ENCODE measurements around the gene TRPC5OS. TPM values are rescaled to one million over a fixed set of nuclear protein-coding genes. Genes with fewer than 3 reads are reported as not detected.

TRPC5OS gene
- total and polyA plus RNA-seq, 4 donors: 0.02 TPM; not detected in 3

DNA sequence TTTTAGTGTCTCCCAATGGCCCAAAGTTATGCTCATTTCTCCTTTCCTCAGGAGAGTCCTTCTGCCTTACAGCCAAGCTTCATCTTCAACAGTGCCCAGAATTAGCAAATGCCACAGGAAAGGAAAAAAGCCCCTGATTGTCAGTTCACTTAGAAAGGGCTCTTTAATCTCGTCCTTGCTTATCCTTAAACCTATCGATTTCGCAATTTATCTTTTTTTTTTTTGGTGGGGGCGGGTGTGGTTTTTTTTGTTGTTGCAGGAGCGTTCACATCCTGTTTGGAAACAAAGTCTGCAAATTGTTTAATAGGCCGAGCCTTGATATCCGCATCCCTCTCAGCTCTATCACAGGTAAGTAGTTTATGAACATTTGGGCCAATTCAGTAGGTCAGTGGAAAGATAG, 20.2 kb downstream of the TRPC5OS start:
- H3K4me1 ChIP-seq (ENCODE audit: control insufficient read depth in 4 of 4, insufficient read depth in 4 of 4, low read length in 3 of 4): no peaks in the 10 kb centered on the region
- H3K36me3 ChIP-seq (ENCODE audit: control insufficient read depth in 4 of 4, insufficient read depth in 3 of 4, low read depth in 1 of 4, low read length in 3 of 4): no peaks in the 10 kb centered on the region
- no peaks in the 10 kb centered on the region for H3K27me3 ChIP-seq (ENCODE audit: control insufficient read depth in 4 of 4, insufficient read depth in 4 of 4, low read length in 3 of 4)
- H3K9ac ChIP-seq (ENCODE audit: low read depth in 1 of 2, low read length in 2 of 2): no peak overlapping the region
- H3K9me3 ChIP-seq (ENCODE audit: control insufficient read depth in 4 of 4, low read length in 3 of 4): no peaks in the 10 kb centered on the region
- TF ChIP-seq FOXA1 (IDR thresholded peaks at IDR 0.05) (no peak), HNF4A (conservative IDR thresholded peaks at IDR 0.05) (no peak), HNF4G (IDR thresholded peaks at IDR 0.05) (no peak), RXRA (IDR thresholded peaks at IDR 0.05) (no peak), GABPA (IDR thresholded peaks at IDR 0.05 in 1 of 2, conservative IDR thresholded peaks at IDR 0.05 in 1 of 2) (no peak), FOXA2 (IDR thresholded peaks at IDR 0.05) (no peak), RAD21 (IDR thresholded peaks at IDR 0.05) (no peak), JUND (IDR thresholded peaks at IDR 0.05) (no peak), TAF1 (conservative IDR thresholded peaks at IDR 0.05) (no peak)
- TF ChIP-seq, protein P1, sequence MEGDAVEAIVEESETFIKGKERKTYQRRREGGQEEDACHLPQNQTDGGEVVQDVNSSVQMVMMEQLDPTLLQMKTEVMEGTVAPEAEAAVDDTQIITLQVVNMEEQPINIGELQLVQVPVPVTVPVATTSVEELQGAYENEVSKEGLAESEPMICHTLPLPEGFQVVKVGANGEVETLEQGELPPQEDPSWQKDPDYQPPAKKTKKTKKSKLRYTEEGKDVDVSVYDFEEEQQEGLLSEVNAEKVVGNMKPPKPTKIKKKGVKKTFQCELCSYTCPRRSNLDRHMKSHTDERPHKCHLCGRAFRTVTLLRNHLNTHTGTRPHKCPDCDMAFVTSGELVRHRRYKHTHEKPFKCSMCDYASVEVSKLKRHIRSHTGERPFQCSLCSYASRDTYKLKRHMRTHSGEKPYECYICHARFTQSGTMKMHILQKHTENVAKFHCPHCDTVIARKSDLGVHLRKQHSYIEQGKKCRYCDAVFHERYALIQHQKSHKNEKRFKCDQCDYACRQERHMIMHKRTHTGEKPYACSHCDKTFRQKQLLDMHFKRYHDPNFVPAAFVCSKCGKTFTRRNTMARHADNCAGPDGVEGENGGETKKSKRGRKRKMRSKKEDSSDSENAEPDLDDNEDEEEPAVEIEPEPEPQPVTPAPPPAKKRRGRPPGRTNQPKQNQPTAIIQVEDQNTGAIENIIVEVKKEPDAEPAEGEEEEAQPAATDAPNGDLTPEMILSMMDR (IDR thresholded peaks at IDR 0.05; ENCODE audit: low read depth, low read length, missing input control): no peak
- TF ChIP-seq, protein P2, sequence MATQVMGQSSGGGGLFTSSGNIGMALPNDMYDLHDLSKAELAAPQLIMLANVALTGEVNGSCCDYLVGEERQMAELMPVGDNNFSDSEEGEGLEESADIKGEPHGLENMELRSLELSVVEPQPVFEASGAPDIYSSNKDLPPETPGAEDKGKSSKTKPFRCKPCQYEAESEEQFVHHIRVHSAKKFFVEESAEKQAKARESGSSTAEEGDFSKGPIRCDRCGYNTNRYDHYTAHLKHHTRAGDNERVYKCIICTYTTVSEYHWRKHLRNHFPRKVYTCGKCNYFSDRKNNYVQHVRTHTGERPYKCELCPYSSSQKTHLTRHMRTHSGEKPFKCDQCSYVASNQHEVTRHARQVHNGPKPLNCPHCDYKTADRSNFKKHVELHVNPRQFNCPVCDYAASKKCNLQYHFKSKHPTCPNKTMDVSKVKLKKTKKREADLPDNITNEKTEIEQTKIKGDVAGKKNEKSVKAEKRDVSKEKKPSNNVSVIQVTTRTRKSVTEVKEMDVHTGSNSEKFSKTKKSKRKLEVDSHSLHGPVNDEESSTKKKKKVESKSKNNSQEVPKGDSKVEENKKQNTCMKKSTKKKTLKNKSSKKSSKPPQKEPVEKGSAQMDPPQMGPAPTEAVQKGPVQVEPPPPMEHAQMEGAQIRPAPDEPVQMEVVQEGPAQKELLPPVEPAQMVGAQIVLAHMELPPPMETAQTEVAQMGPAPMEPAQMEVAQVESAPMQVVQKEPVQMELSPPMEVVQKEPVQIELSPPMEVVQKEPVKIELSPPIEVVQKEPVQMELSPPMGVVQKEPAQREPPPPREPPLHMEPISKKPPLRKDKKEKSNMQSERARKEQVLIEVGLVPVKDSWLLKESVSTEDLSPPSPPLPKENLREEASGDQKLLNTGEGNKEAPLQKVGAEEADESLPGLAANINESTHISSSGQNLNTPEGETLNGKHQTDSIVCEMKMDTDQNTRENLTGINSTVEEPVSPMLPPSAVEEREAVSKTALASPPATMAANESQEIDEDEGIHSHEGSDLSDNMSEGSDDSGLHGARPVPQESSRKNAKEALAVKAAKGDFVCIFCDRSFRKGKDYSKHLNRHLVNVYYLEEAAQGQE (IDR thresholded peaks at IDR 0.05): no peak
- TF ChIP-seq, protein P3, sequence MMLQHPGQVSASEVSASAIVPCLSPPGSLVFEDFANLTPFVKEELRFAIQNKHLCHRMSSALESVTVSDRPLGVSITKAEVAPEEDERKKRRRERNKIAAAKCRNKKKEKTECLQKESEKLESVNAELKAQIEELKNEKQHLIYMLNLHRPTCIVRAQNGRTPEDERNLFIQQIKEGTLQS (IDR thresholded peaks at IDR 0.05): no peak
- TF ChIP-seq, protein P4, sequence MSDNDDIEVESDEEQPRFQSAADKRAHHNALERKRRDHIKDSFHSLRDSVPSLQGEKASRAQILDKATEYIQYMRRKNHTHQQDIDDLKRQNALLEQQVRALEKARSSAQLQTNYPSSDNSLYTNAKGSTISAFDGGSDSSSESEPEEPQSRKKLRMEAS (IDR thresholded peaks at IDR 0.05): no peak
- TF ChIP-seq, protein P5, sequence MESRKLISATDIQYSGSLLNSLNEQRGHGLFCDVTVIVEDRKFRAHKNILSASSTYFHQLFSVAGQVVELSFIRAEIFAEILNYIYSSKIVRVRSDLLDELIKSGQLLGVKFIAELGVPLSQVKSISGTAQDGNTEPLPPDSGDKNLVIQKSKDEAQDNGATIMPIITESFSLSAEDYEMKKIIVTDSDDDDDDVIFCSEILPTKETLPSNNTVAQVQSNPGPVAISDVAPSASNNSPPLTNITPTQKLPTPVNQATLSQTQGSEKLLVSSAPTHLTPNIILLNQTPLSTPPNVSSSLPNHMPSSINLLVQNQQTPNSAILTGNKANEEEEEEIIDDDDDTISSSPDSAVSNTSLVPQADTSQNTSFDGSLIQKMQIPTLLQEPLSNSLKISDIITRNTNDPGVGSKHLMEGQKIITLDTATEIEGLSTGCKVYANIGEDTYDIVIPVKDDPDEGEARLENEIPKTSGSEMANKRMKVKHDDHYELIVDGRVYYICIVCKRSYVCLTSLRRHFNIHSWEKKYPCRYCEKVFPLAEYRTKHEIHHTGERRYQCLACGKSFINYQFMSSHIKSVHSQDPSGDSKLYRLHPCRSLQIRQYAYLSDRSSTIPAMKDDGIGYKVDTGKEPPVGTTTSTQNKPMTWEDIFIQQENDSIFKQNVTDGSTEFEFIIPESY (IDR thresholded peaks at IDR 0.05): no peak
- no peak overlapping the region for H3K27ac ChIP-seq (ENCODE audit: low read depth in 1 of 2, low read length in 2 of 2)
- no peak overlapping the region for H3K4me3 ChIP-seq (ENCODE audit: low read depth in 1 of 3, low read length in 3 of 3)
- WGBS: 86% methylated on average over 7 of the region's 7 CpGs
- DNase-seq (ENCODE audit: low spot score): no peak

DNA sequence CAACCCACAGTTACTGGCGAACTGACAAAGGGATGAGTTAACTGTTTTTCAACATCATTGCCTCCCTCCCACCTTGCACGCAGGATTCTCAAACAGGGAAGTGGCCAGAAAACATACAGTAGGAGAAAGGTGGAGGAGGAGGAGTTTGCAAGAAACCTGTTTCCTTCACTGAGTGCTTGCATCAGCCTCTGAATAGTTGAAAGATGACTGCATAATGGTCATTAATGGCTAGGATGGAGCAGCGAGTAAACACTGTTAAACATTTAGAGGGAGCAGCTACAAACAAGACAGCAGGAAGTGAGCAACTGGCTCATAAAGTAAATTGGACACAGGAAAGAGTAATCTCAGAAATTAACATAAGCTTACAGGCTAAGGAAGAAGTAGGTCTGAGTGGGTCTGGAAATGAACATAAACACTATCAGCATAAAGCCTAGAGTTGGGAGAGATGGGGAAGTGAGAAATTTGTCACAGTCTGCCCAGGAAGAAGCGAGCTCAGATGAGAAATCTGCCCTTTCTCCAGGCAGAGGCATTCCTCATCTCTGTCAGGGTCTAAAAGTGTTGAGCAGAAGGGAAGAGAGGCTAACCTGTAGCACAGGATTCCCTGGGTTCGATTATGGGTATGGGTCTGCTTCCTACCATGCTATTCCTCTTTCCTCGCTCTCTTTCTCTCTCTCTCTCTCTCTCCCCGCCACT, 38.6 kb downstream of the TRPC5OS start:
- no peaks in the 10 kb centered on the region for H3K36me3 ChIP-seq (ENCODE audit: control insufficient read depth in 4 of 4, insufficient read depth in 3 of 4, low read depth in 1 of 4, low read length in 3 of 4)
- H3K9me3 ChIP-seq (ENCODE audit: control insufficient read depth in 4 of 4, low read length in 3 of 4): no peaks in the 10 kb centered on the region
- H3K4me1 ChIP-seq (ENCODE audit: control insufficient read depth in 4 of 4, insufficient read depth in 4 of 4, low read length in 3 of 4): no peaks in the 10 kb centered on the region
- no peak overlapping the region for H3K4me3 ChIP-seq (ENCODE audit: low read depth in 1 of 3, low read length in 3 of 3)
- H3K9ac ChIP-seq (ENCODE audit: low read depth in 1 of 2, low read length in 2 of 2): no peak overlapping the region
- no peak for DNase-seq (ENCODE audit: low spot score)
- WGBS: 78% methylated on average over 7 of the region's 7 CpGs
- no peaks in the 10 kb centered on the region for H3K27me3 ChIP-seq (ENCODE audit: control insufficient read depth in 4 of 4, insufficient read depth in 4 of 4, low read length in 3 of 4)
- H3K27ac ChIP-seq (ENCODE audit: low read depth in 1 of 2, low read length in 2 of 2): no peak overlapping the region
- TF ChIP-seq HNF4A (conservative IDR thresholded peaks at IDR 0.05): no peak
- TF ChIP-seq RXRA (IDR thresholded peaks at IDR 0.05): no peak
- TF ChIP-seq, protein P1 (IDR thresholded peaks at IDR 0.05; ENCODE audit: low read depth, low read length, missing input control): no peak
- TF ChIP-seq, protein P3 (IDR thresholded peaks at IDR 0.05): no peak
- TF ChIP-seq, protein P5 (IDR thresholded peaks at IDR 0.05): no peak
- TF ChIP-seq FOXA1 (IDR thresholded peaks at IDR 0.05): no peak
- TF ChIP-seq JUND (IDR thresholded peaks at IDR 0.05): no peak
- TF ChIP-seq NR2F2 (IDR thresholded peaks at IDR 0.05): no peak
- no peak for TF ChIP-seq HNF4G (IDR thresholded peaks at IDR 0.05)
- TF ChIP-seq, protein P4 (IDR thresholded peaks at IDR 0.05): no peak
- no peak for TF ChIP-seq YY1 (IDR thresholded peaks at IDR 0.05)
- TF ChIP-seq EGR1 (IDR thresholded peaks at IDR 0.05; ENCODE audit: low read depth in 2 of 2): no peak
- TF ChIP-seq GABPA (IDR thresholded peaks at IDR 0.05 in 1 of 2, conservative IDR thresholded peaks at IDR 0.05 in 1 of 2): no peak
- no peak for TF ChIP-seq RAD21 (IDR thresholded peaks at IDR 0.05)

Data from liver (tissue), 9 donors.